Ovary (tissue), 9 donors: ENCODE data around the gene FNBP1L. TPM values are rescaled to one million over a fixed set of nuclear protein-coding genes. Genes with fewer than 3 reads are reported as not detected.
A peak's percentile ranks its signal among the peaks of the same experiment; 100 is the strongest.

Source experiments
- DNase-seq, 5 donors: peaks; one replicate each; pipeline ENCODE4 v3.0.0-alpha.2; 2019 to 2020
- H3K27ac ChIP-seq, 2 donors: fragments of 200-600 bp; one replicate each; pipeline versions ENCODE4 v1.5.1 to v1.8.0; 2019 to 2022
- H3K27me3 ChIP-seq: fragments of 200-600 bp; one replicate; pipeline ENCODE4 v1.8.0; 2022
- H3K36me3 ChIP-seq: fragments of 200-600 bp; sonication (generic); one replicate; pipeline ENCODE4 v1.5.1; 2019
- H3K4me1 ChIP-seq: one replicate; pipeline ENCODE4 v1.8.1; 2013; ENCODE audit warnings: mild to moderate bottlenecking, moderate library complexity; ENCODE audit not compliant: insufficient read depth
- H3K4me3 ChIP-seq: fragments of 200-600 bp; sonication (generic); one replicate; pipeline ENCODE4 v1.5.1; 2017
- H3K9me3 ChIP-seq, 2 donors: fragments of 200-600 bp in 1 of 2; sonication (generic) in 1 of 2; one replicate each; pipeline versions ENCODE4 v1.5.1 to v1.8.1; 2013 to 2019; ENCODE audit warnings: mild to moderate bottlenecking in 1 of 2, moderate library complexity in 1 of 2
- CTCF ChIP-seq, 3 donors: fragments of 450-650 bp in 2 of 3; fragments of 200-600 bp in 1 of 3; IDR thresholded peaks; one replicate each; pipeline versions ENCODE4 v1.5.1 to v1.8.0; 2016 to 2022; ENCODE audit warnings: antibody characterized with exemption in 3 of 3, mild to moderate bottlenecking in 1 of 3
- EP300 ChIP-seq: sonication (generic); formaldehyde crosslinking; IDR thresholded peaks from one replicate; pipeline ENCODE4 v1.6.1; 2017; ENCODE audit warnings: antibody characterized with exemption
- POLR2A ChIP-seq: fragments of 450-650 bp; IDR thresholded peaks from one replicate; pipeline ENCODE4 v1.6.1; 2017; ENCODE audit warnings: antibody characterized with exemption, mild to moderate bottlenecking, moderate library complexity
- WGBS, 3 donors: extraction: QIAGEN DNeasy Blood & Tissue Kit in 1 of 3; methylation state at CpG; one replicate each; pipeline versions ENCODE4 v1.1.5 to v1.1.7; 2013 to 2017; 5-methylcytosine and 5-hydroxymethylcytosine counted together
- intact Hi-C, 4 donors: fragments of 100-400 bp; cut with DNase I; formaldehyde crosslinking; loops; one replicate each; pipeline versions ENCODE4 v1.11.0 to v1.15.1; 2022 to 2023
- polyA plus RNA-seq, 2 donors: library from polyadenylated mRNA; stranded (reverse); fragments of 200-250 nt in 1 of 2; fragments of 350-450 nt in 1 of 2; fragmentation: Illumina TruSeq in 1 of 2; extraction: RNeasy Lipid Tissue Mini Kit (QIAGEN cat#74804) in 1 of 2; gene quantifications; one replicate each; pipeline ENCODE4 v1.2.3, GENCODE V29; 2013 to 2014
- total RNA-seq, 7 donors: library from RNA; depleted of rRNA in 2 of 7; stranded (reverse); fragments of >200 nt in 2 of 7; fragmentation: NEBNext Ultra II Directional in 3 of 7; extraction: Animal tissue kit (Norgen Biotek cat#: 25700) in 3 of 7; gene quantifications; one replicate each; pipeline versions ENCODE4 v1.1.0 to v1.2.4, GENCODE V29; 2016 to 2023
- donor health status: DM: no; HTN: no; CAD: no; lungs with moderate emphysema.
- donor health status: DM: no; HTN: no; CAD: no.
- donor health status: Bipolar disorder and iron deficiency.
- donor health status: DM: yes; HTN: yes; CAD: no.
- donor health status: DM: no; HTN: no; CAD: no.
- donor health status: DM: yes; HTN: yes; CAD: no.

Gene FNBP1L
- total and polyA plus RNA-seq, 9 donors: 11.9 to 27.6 (median 18.4) TPM

- intact Hi-C loops: no loop called here
These were observed 127.8 kb downstream of the FNBP1L start for GRCh38 chr1:93575621-93576284.

GRCh38 chr1:93576346-93576745 lies 128.4 kb downstream of the FNBP1L start:
- Histone ChIP-seq H3K36me3 (no peaks in the 10 kb centered on the region), H3K27ac (no peak overlapping the region), H3K9me3 (no peaks in the 10 kb centered on the region), H3K27me3 (no peaks in the 10 kb centered on the region), H3K4me3 (no peak overlapping the region), H3K4me1 (peaks cover 4% of the 10 kb centered on the region)
- intact Hi-C loops: no loop called here
- WGBS, 3 donors: 71 to 84% (median 83%) methylated on average over 9 of the region's 9 CpGs
- no peak for TF ChIP-seq EP300
- DNase-seq: no peak

More at GRCh38 chr1:93575621-93576284, 127.8 kb downstream of the FNBP1L start:
- no peak overlapping the region for H3K4me3 ChIP-seq
- WGBS, 3 donors: 93 to 96% (median 95%) methylated on average over 10 of the region's 10 CpGs
- DNase-seq: no peak
- TF ChIP-seq CTCF (IDR thresholded peaks at IDR 0.05) (no peak), POLR2A (no peak), EP300 (no peak)
- H3K9me3 ChIP-seq: no peaks in the 10 kb centered on the region
- no peaks in the 10 kb centered on the region for H3K36me3 ChIP-seq
- H3K4me1 ChIP-seq: peaks cover 4% of the 10 kb centered on the region
- H3K27me3 ChIP-seq: no peaks in the 10 kb centered on the region
- H3K27ac ChIP-seq: no peak overlapping the region

- intact Hi-C loops: no loop called here
- Histone ChIP-seq H3K36me3 (no peaks in the 10 kb centered on the region), H3K27me3 (no peaks in the 10 kb centered on the region), H3K27ac (no peak overlapping the region), H3K4me1 (peaks cover 4% of the 10 kb centered on the region), H3K4me3 (no peak overlapping the region), H3K9me3 (no peaks in the 10 kb centered on the region)
- 98 to 100% (median 99%) methylated on average over 2 of the region's 2 CpGs for WGBS, 3 donors
- no peak for DNase-seq
- TF ChIP-seq POLR2A (no peak), CTCF (IDR thresholded peaks at IDR 0.05) (no peak), EP300 (no peak)
These were observed 128.8 kb downstream of the FNBP1L start for GRCh38 chr1:93576746-93577145.

GRCh38 chr1:93577536-93578432 lies 129.9 kb downstream of the FNBP1L start:
- no peaks in the 10 kb centered on the region for H3K36me3 ChIP-seq
- intact Hi-C loops: no loop called here
- H3K27me3 ChIP-seq: no peaks in the 10 kb centered on the region
- no peak overlapping the region for H3K27ac ChIP-seq
- H3K4me3 ChIP-seq: no peak overlapping the region
- 56 to 69% (median 60%) methylated on average over 17 to 18 of the region's 18 CpGs for WGBS, 3 donors
- H3K4me1 ChIP-seq: peaks cover 4% of the 10 kb centered on the region
- no peak for TF ChIP-seq CTCF (IDR thresholded peaks at IDR 0.05)
- no peak for TF ChIP-seq POLR2A
- no peak for TF ChIP-seq EP300
- no peaks in the 10 kb centered on the region for H3K9me3 ChIP-seq
- DNase-seq: peak in 1 of 5 donors; percentile 8
